ENCODE data around the gene RNF175. TPM values are rescaled to one million over a fixed set of nuclear protein-coding genes. Genes with fewer than 3 reads are reported as not detected.
A peak's percentile ranks its signal among the peaks of the same experiment; 100 is the strongest.

The RNF175 gene
- total RNA-seq, 6 donors from 2014 or later = not detected

DNA sequence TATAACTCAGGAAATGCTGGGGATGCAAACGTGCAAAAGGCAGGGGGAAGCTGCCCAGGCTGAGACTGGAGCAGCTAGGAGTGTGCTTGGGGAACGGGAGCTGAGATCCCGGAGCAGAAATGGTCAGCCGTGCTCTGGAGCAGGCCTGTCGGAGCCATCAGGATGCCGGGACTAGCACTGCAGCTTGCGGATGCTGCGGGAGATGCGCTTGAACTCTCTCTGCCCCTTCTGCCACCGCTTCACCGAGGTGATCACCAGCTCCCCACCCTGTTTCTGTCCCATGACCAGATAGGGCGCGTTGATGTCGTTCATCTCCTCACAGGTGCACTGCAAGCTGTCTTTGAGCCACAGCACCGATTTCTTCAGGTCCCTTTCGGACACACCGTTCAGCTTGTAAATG lies 21.5 kb upstream of the RNF175 start:
- Histone ChIP-seq H3K4me1 (no peaks in the 10 kb centered on the region), H3K27me3 (peaks cover 0 to 3% (median under 1%) of the 10 kb centered on the region in 4 donors), H3K9me3 (no peaks in the 10 kb centered on the region), H3K4me3 (no peak overlapping the region), H3K36me3 (no peaks in the 10 kb centered on the region), H3K27ac (no peak overlapping the region)
- ATAC-seq (ENCODE audit: low FRiP score in 2 of 2) = no peak
- 83 to 91% methylated on average over 13 to 17 of the region's 17 CpGs for WGBS, 2 donors
- TF ChIP-seq, protein P1, sequence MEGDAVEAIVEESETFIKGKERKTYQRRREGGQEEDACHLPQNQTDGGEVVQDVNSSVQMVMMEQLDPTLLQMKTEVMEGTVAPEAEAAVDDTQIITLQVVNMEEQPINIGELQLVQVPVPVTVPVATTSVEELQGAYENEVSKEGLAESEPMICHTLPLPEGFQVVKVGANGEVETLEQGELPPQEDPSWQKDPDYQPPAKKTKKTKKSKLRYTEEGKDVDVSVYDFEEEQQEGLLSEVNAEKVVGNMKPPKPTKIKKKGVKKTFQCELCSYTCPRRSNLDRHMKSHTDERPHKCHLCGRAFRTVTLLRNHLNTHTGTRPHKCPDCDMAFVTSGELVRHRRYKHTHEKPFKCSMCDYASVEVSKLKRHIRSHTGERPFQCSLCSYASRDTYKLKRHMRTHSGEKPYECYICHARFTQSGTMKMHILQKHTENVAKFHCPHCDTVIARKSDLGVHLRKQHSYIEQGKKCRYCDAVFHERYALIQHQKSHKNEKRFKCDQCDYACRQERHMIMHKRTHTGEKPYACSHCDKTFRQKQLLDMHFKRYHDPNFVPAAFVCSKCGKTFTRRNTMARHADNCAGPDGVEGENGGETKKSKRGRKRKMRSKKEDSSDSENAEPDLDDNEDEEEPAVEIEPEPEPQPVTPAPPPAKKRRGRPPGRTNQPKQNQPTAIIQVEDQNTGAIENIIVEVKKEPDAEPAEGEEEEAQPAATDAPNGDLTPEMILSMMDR (IDR thresholded peaks at IDR 0.05) = no peak
- no peak for TF ChIP-seq POLR2A (IDR thresholded peaks at IDR 0.05)
- TF ChIP-seq EP300 (IDR thresholded peaks at IDR 0.05) = no peak
- TF ChIP-seq POLR2AphosphoS5 (IDR thresholded peaks at IDR 0.05) = no peak
- DNase-seq = peak in 1 of 2 donors; percentile 35

DNA sequence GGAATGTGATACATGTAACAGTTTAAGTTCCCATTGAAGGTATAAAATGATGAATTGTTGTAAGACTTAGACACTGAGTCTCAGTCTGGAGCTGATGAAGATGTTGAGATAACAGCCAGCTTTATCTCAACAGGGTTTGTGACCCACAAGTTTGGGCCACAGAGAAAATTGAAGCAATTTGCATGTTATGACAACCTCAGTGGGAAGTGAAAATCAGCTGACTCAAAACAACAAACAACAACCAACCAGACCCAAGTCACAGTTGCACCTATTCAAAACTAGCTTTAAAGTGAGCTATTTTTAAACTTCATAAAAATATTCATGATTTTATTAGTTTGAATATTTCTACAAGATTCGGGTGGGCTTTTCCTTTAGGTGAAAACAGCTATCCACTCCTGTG lies 21.1 kb upstream of the RNF175 start:
- H3K4me3 ChIP-seq = no peak overlapping the region
- WGBS, 2 donors = 77 to 79% methylated on average over 1 of the region's 1 CpG
- no peaks in the 10 kb centered on the region for H3K27me3 ChIP-seq
- no peak overlapping the region for H3K27ac ChIP-seq
- no peaks in the 10 kb centered on the region for H3K4me1 ChIP-seq
- TF ChIP-seq POLR2AphosphoS5 (IDR thresholded peaks at IDR 0.05) = no peak
- TF ChIP-seq POLR2A (IDR thresholded peaks at IDR 0.05) = no peak
- no peak for TF ChIP-seq EP300 (IDR thresholded peaks at IDR 0.05)
- TF ChIP-seq, protein P1 (IDR thresholded peaks at IDR 0.05) = no peak
- H3K9me3 ChIP-seq = no peaks in the 10 kb centered on the region
- no peaks in the 10 kb centered on the region for H3K36me3 ChIP-seq
- no peak for ATAC-seq (ENCODE audit: low FRiP score in 2 of 2)
- DNase-seq = no peak

DNA sequence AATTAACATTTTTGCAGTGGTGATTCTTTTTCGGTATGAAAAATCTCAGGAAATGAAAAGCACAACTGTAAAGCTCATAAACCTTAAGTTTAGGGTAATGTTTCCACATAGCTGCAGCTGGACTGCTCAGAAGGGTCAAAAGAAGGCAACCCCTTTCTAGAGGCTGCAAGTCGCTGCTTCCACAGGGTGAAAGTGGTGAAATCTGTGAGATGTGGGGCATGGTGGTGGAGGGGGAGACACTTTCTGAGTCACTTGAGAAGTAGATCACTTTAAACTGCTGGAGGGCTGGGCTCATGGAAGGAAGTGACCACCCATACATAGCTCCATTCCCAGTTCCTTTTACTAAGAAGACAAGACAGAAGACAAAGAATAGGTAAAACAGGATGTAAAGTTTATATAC lies 20.4 kb upstream of the RNF175 start:
- H3K27ac ChIP-seq = no peak overlapping the region
- 50 to 56% methylated on average over 2 of the region's 2 CpGs for WGBS, 2 donors
- H3K27me3 ChIP-seq = no peaks in the 10 kb centered on the region
- no peaks in the 10 kb centered on the region for H3K9me3 ChIP-seq
- no peaks in the 10 kb centered on the region for H3K4me1 ChIP-seq
- TF ChIP-seq POLR2AphosphoS5 (IDR thresholded peaks at IDR 0.05) = no peak
- TF ChIP-seq EP300 (IDR thresholded peaks at IDR 0.05) = no peak
- no peak for TF ChIP-seq POLR2A (IDR thresholded peaks at IDR 0.05)
- TF ChIP-seq, protein P1 (IDR thresholded peaks at IDR 0.05) = no peak
- H3K36me3 ChIP-seq = no peaks in the 10 kb centered on the region
- no peak for ATAC-seq (ENCODE audit: low FRiP score in 2 of 2)
- no peak for DNase-seq
- H3K4me3 ChIP-seq = no peak overlapping the region

DNA sequence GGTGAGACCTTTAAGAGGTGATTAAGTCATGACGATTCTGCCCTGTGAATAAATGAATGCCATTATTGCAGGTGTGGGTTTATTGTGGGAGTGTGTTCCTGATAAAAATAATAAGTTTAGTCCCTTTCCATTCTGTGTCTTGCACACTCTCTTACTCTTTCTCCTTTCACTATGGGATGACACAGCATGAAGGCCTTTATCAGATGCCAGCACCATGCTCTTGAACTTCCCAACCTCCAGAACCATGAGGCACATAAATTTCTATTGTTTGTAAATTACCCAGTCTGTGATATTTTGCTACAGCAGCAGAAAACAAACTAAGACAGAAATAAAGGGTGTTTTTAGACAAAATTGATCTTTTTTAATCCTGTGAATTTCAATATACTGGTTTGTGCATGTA lies 18.6 kb upstream of the RNF175 start:
- Histone ChIP-seq H3K4me1 (no peaks in the 10 kb centered on the region), H3K36me3 (no peaks in the 10 kb centered on the region), H3K9me3 (no peaks in the 10 kb centered on the region), H3K27me3 (no peaks in the 10 kb centered on the region), H3K27ac (no peak overlapping the region), H3K4me3 (no peak overlapping the region)
- WGBS, 2 donors = 100% methylated on average over 1 of the region's 1 CpG
- DNase-seq (no peak), ATAC-seq (ENCODE audit: low FRiP score in 2 of 2) (no peak)
- TF ChIP-seq POLR2A (IDR thresholded peaks at IDR 0.05) = no peak
- no peak for TF ChIP-seq POLR2AphosphoS5 (IDR thresholded peaks at IDR 0.05)
- TF ChIP-seq EP300 (IDR thresholded peaks at IDR 0.05) = no peak
- TF ChIP-seq, protein P1 (IDR thresholded peaks at IDR 0.05) = no peak

DNA sequence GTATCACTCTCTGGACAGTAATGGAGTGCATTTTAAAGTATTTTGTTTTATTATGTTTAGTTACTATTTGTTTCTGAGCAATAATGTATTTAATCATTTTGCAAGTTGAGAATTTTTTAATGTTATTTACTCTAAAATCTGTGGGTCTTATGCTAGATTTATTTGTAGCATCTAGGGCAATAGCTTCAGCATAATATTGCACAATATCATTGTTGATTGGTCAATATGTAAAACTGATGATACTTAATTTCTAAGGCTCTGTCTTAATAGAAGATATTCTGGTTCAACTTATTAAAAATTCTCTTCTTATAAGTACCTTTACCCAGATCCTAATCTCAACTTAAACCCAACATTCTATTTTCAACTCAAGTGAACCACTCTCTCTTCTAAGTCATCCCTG lies 17.6 kb upstream of the RNF175 start:
- ATAC-seq (ENCODE audit: low FRiP score in 2 of 2) = no peak
- no peaks in the 10 kb centered on the region for H3K27me3 ChIP-seq
- DNase-seq = no peak
- H3K27ac ChIP-seq = no peak overlapping the region
- no peaks in the 10 kb centered on the region for H3K4me1 ChIP-seq
- no peaks in the 10 kb centered on the region for H3K36me3 ChIP-seq
- no peak overlapping the region for H3K4me3 ChIP-seq
- no peaks in the 10 kb centered on the region for H3K9me3 ChIP-seq
- TF ChIP-seq EP300 (IDR thresholded peaks at IDR 0.05) (no peak), POLR2AphosphoS5 (IDR thresholded peaks at IDR 0.05) (no peak), POLR2A (IDR thresholded peaks at IDR 0.05) (no peak)
- TF ChIP-seq, protein P1 (IDR thresholded peaks at IDR 0.05) = no peak

All from upper lobe of left lung (tissue), 6 donors.